T-helper 1 cell treated with Interleukin-12 subunit alpha and Interleukin-12 subunit beta and Interleukin-4 antibody, amounts not matched to agents 30 ng/mL and 1 ng/mL, for 36 hours (primary cell): ENCODE data around the gene ARHGAP33. TPM values are rescaled to one million over a fixed set of nuclear protein-coding genes. Genes with fewer than 3 reads are reported as not detected.

Experiments
- intact Hi-C: fragments of 100-400 bp; cut with micrococcal nuclease; formaldehyde crosslinking; loops from one replicate; pipeline ENCODE4 v1.15.1; 2024
- total RNA-seq: library from RNA; stranded (reverse); gene quantifications from 2 replicates; pipeline ENCODE4 v1.2.3, GENCODE V29; 2022

ARHGAP33 gene
- total RNA-seq, 1 donor from 2014 or later: 43.7 TPM

GRCh38 chr19:35739275-35740107 lies 35.9 kb upstream of the ARHGAP33 start:
- intact Hi-C loops: loop anchor here (1.0 to 10.0 kb wide), 12 partner anchors 9 to 1635 kb away; partner anchors contain the start of genes ARHGAP33, COX6B1, LIN37 and PROSER3

GRCh38 chr19:35740108-35740422 lies 35.3 kb upstream of the ARHGAP33 start:
- intact Hi-C loops: loop anchor here (1.0 to 10.0 kb wide), 12 partner anchors 8 to 1635 kb away; partner anchors contain the start of genes ARHGAP33, COX6B1, LIN37 and PROSER3

- intact Hi-C loops: loop anchor here (1.0 to 10.0 kb wide), 12 partner anchors 8 to 1634 kb away; partner anchors contain the start of genes ARHGAP33, COX6B1, LIN37 and PROSER3
These were observed 34.8 kb upstream of the ARHGAP33 start for GRCh38 chr19:35740423-35741202.

GRCh38 chr19:35741203-35741515 lies 34.2 kb upstream of the ARHGAP33 start:
- intact Hi-C loops: loop anchor here (10.0 kb wide), 2 partner anchors 1034 to 1634 kb away; partner anchors contain the start of genes ZNF527 and ZNF850

- intact Hi-C loops: loop anchor here (10.0 kb wide), 2 partner anchors 1033 to 1633 kb away; partner anchors contain the start of genes ZNF527 and ZNF850
These were observed 33.1 kb upstream of the ARHGAP33 start, which contains the start of gene IGFLR1 for GRCh38 chr19:35742121-35742724. Gene IGFLR1, minus strand, starts transcription at chr19:35742452. Its CDS starts 1,272 bp downstream, at chr19:35741180.

GRCh38 chr19:35743640-35744429 lies 31.5 kb upstream of the ARHGAP33 start:
- intact Hi-C loops: loop anchor here (1.0 to 10.0 kb wide), 8 partner anchors 27 to 1631 kb away; partner anchors contain the start of genes ARHGAP33, HAUS5, TMEM147 and ZNF527

DNA sequence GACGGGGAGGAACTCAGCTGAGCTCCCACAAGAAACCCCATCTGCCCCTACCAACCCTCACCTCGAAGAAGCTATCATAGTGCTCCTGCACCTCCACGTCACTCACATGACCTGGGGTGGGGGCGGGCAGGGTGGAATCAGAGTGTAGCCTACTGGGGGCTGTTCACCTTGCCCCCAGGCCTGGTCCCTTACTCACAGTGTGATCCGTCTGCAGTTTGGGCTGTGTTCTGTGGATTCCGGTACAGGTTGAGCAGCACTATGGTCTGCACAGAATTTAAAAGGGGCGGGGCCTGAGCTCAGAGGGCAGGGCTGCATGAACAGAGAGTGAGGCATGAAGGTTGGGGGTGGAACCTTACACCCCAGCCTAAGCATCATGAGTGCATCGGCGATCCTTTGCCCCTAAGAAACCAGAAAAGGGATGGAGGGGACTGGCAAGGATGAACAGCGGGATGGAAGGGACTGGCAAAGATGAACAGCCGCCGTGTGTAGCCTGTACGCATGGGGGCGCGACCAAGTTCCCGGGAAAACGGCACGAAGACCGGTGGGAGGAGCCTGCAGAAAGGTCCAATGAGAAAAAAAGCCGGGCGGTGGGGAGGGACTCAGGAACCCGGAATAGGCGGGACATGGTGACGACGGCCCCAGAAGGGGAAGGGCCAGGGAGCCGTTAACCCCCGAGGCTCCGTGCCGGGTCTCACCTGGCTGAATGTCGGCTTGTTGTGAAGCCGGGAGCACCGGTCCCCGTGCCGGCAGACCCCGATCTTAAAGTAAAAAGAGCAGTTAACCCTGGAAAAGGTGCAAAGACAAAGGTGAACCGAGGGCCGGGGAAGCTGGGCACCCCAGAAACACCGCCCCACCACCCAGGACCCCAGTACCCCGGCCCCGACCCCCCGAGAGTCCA lies 30.7 kb upstream of the ARHGAP33 start:
- intact Hi-C loops: loop anchor here (1.0 to 10.0 kb wide), 13 partner anchors 28 to 1630 kb away; partner anchors contain the start of genes ARHGAP33, HAUS5, SCGB2B2 and TMEM147

- intact Hi-C loops: loop anchor here (1.0 to 10.0 kb wide), 12 partner anchors 29 to 1629 kb away; partner anchors contain the start of genes ARHGAP33, SCGB2B2, TMEM147 and ZNF302
These were observed 29.9 kb upstream of the ARHGAP33 start, which contains the start of the genes PSENEN and U2AF1L4 for GRCh38 chr19:35745328-35746086. Gene PSENEN, plus strand, starts transcription at chr19:35745651. Its CDS starts 280 bp downstream, at chr19:35745931. Gene U2AF1L4, minus strand, starts transcription at chr19:35745418. Its CDS starts 27 bp downstream, at chr19:35745391.

- intact Hi-C loops: loop anchor here (5.0 to 10.0 kb wide), 3 partner anchors 1029 to 1629 kb away; partner anchors contain the start of genes SCGB2B2, ZNF302, ZNF527 and ZNF850
These were observed 29.3 kb upstream of the ARHGAP33 start for GRCh38 chr19:35746087-35746462.

- intact Hi-C loops: loop anchor here (5.0 to 10.0 kb wide), 3 partner anchors 1028 to 1628 kb away; partner anchors contain the start of genes SCGB2B2, ZNF302, ZNF527 and ZNF850
These were observed 28.8 kb upstream of the ARHGAP33 start for GRCh38 chr19:35746531-35746930.

GRCh38 chr19:35748106-35749020 lies 27.0 kb upstream of the ARHGAP33 start, which contains the start of gene LIN37:
Gene LIN37, plus strand, starts transcription at chr19:35748576. Its CDS starts 149 bp downstream, at chr19:35748725.
- intact Hi-C loops: loop anchor here (1.0 to 10.0 kb wide), 16 partner anchors 8 to 1626 kb away; partner anchors contain the start of genes ALKBH6, ARHGAP33, HAUS5 and POLR2I

- intact Hi-C loops: no loop called here
These were observed 25.2 kb upstream of the ARHGAP33 start for GRCh38 chr19:35750167-35750566.

DNA sequence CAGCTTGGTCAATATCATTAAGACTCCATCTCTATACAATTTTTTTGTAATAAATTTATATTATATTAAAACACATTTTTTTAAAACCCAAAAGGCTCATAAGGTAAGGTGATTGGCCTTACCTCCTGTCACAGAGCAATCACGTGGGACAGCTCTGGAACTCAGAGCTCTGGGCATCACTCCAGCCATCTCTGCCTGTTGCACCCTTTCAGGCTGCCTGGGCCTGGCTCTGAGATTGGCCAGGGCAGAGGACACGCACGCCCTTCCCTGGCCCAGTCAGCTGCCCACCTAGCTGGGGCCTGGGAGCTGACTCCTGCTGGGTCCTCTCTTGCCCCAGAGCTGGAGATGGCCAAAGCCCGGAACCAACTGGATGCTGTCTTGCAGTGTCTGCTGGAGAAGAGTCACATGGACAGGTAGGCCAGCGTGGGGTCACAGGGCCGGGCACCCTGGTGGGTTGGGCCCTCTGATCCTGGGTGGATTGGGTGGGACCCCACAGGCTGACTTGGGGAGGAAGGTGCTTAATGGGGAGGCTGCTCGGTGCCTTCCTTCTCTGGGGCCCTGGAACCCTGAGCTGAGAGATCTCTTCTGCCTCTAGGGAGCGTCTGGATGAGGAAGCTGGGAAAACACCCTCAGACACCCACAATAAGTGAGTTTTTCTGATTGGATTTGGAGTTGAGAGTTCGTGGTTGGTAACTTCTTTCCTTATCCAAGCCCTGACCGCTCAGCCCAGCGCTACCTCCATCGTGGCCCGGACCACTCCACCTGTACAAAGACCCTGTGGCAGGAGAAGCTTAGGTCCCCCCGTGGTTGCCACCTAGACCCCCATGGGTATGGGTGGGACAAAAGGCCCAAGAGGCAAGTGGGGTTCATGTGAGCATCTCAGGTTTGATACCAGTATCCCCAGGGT lies 23.3 kb upstream of the ARHGAP33 start:
- intact Hi-C loops: no loop called here

DNA sequence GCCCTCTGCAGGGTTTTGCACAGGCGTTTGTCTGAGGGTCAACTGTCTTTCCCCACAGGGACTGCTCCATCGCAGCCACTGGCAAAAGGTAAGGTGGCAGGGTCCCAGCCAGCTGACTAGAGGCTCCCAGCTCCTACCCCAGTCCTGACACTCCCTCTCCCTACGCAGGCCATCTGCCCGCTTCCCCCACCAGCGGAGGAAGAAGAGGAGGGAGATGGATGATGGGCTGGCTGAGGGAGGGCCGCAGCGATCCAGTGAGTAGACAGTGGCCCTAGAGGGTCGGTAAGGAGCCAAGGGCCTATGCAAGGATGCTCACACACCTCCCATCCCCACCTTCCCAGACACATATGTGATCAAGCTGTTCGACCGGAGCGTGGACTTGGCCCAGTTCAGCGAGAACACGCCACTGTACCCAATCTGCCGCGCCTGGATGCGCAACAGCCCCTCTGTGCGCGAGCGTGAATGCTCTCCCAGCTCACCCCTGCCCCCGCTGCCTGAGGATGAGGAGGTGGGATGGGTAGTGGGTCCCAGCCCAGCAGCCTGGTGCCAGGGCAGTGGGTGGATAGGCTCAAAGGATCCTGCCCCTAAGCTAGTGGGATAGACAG lies 22.5 kb upstream of the ARHGAP33 start:
- intact Hi-C loops: no loop called here
